HepG2 (cell line): ENCODE data around the gene AVPR2. TPM values are rescaled to one million over a fixed set of nuclear protein-coding genes. Genes with fewer than 3 reads are reported as not detected.

Experiments used
- CAMTA2 ChIP-seq: sonication (generic); formaldehyde crosslinking; IDR thresholded peaks from 2 replicates; pipeline ENCODE4 v1.4.0; 2020; ENCODE audit warnings: mild to moderate bottlenecking, missing genetic modification reagents, borderline replicate concordance
- DNMT3B ChIP-seq: conservative IDR thresholded peaks from 2 replicates; pipeline ENCODE4 v1.6.1; 2016; ENCODE audit warnings: missing biosample characterization, control low read depth
- GABPA ChIP-seq, 2 experiments: IDR thresholded peaks; 2 replicates each; pipeline ENCODE4 v1.6.1; 2011 to 2016; ENCODE audit warnings: low read depth in 2 of 2, low read length in 1 of 2, missing biosample characterization in 1 of 2, missing genetic modification characterization in 1 of 2
- HNRNPL ChIP-seq: fragments of 200-400 bp; formaldehyde crosslinking; IDR thresholded peaks from 2 replicates; pipeline ENCODE4 v1.6.1; 2017; ENCODE audit warnings: mild to moderate bottlenecking, low read depth, low read length
- JARID2 ChIP-seq: sonication (generic); formaldehyde crosslinking; IDR thresholded peaks from 2 replicates; pipeline ENCODE4 v1.8.1; 2023; ENCODE audit warnings: missing genetic modification reagents, inconsistent platforms; ENCODE audit not compliant: insufficient replicate concordance
- MAF1 ChIP-seq: sonication (generic); formaldehyde crosslinking; IDR thresholded peaks from 2 replicates; pipeline ENCODE4 v1.5.0; 2020; ENCODE audit warnings: missing genetic modification reagents, borderline replicate concordance
- MAFK ChIP-seq, 2 experiments: IDR thresholded peaks in 1 of 2; conservative IDR thresholded peaks in 1 of 2; 2 replicates each; pipeline ENCODE4 v1.6.1; 2011; ENCODE audit warnings: improper control_type of control experiment in 2 of 2, low read length in 2 of 2
- NRL ChIP-seq: sonication (generic); formaldehyde crosslinking; IDR thresholded peaks from 2 replicates; pipeline ENCODE4 v1.5.0; 2020; ENCODE audit warnings: missing genetic modification reagents, mild to moderate bottlenecking, moderate library complexity, borderline replicate concordance
- PAF1 ChIP-seq: IDR thresholded peaks from 2 replicates; pipeline ENCODE4 v1.6.1; 2016; ENCODE audit warnings: missing genetic modification reagents, missing compliant biosample characterization
- PRPF4 ChIP-seq: fragments of 200-400 bp; formaldehyde crosslinking; IDR thresholded peaks from 2 replicates; pipeline ENCODE4 v1.6.1; 2016; ENCODE audit warnings: low read length, low read depth; ENCODE audit not compliant: poor library complexity, severe bottlenecking
- TBL1XR1 ChIP-seq: fragments of 150-350 bp; IDR thresholded peaks from 2 replicates; pipeline ENCODE4 v1.6.1; 2014; ENCODE audit warnings: borderline replicate concordance, low read length; ENCODE audit not compliant: partially characterized antibody
- ZFP41 ChIP-seq: sonication (generic); formaldehyde crosslinking; IDR thresholded peaks from 2 replicates; pipeline ENCODE4 v1.4.0; 2020; ENCODE audit warnings: mild to moderate bottlenecking, missing genetic modification reagents, borderline replicate concordance
- ZFP62 ChIP-seq: sonication (generic); formaldehyde crosslinking; IDR thresholded peaks from 2 replicates; pipeline ENCODE4 v1.4.0; 2020; ENCODE audit warnings: missing genetic modification reagents
- ZNF556 ChIP-seq: sonication (generic); formaldehyde crosslinking; IDR thresholded peaks from 2 replicates; pipeline ENCODE4 v1.4.0; 2020; ENCODE audit warnings: mild to moderate bottlenecking, missing genetic modification reagents, borderline replicate concordance
- ZNF557 ChIP-seq: sonication (generic); formaldehyde crosslinking; IDR thresholded peaks from 2 replicates; pipeline ENCODE4 v1.4.0; 2020; ENCODE audit warnings: missing genetic modification reagents
- ZNF709 ChIP-seq: sonication (generic); formaldehyde crosslinking; IDR thresholded peaks from 2 replicates; pipeline ENCODE4 v1.5.0; 2020; ENCODE audit warnings: mild to moderate bottlenecking, missing genetic modification reagents
- ZNF766 ChIP-seq: sonication (generic); formaldehyde crosslinking; IDR thresholded peaks from 2 replicates; pipeline ENCODE4 v1.5.0; 2020; ENCODE audit warnings: missing genetic modification reagents, borderline replicate concordance
- polyA plus RNA-seq, 8 experiments: library from polyadenylated mRNA; depleted of rRNA in 3 of 8; stranded (reverse) in 7 of 8; unstranded in 1 of 8; fragments of >200 nt; fragmentation: Illumina TruSeq in 4 of 8; extraction: Trizol in 4 of 8; gene quantifications; 2 replicates each; pipeline versions ENCODE4 v1.2.1 to v1.2.3, GENCODE V29; 2011 to 2016; ENCODE audit warnings: low read depth in 4 of 8, missing spikeins in 1 of 8, mixed read lengths in 1 of 8; ENCODE audit not compliant: insufficient read depth in 1 of 8
- total RNA-seq, 5 experiments: library from RNA; depleted of rRNA; stranded (reverse); fragments of >200 nt; fragmentation: Illumina TruSeq; extraction: Trizol; gene quantifications; 2 replicates each; pipeline ENCODE4 v1.2.3, GENCODE V29; 2016; ENCODE audit warnings: low read depth in 1 of 5
- TF ChIP-seq, protein P1 (sequence below): sonication (generic); formaldehyde crosslinking; IDR thresholded peaks from 2 replicates; pipeline ENCODE4 v1.4.0; 2020; ENCODE audit warnings: missing genetic modification reagents
- TF ChIP-seq, protein P2 (sequence below): sonication (generic); formaldehyde crosslinking; conservative IDR thresholded peaks from 2 replicates; pipeline ENCODE4 v1.4.0; 2020; ENCODE audit warnings: missing genetic modification reagents
- TF ChIP-seq, protein P3 (sequence below): sonication (generic); formaldehyde crosslinking; IDR thresholded peaks from 2 replicates; pipeline ENCODE4 v1.5.0; 2020; ENCODE audit warnings: mild to moderate bottlenecking, missing genetic modification reagents, borderline replicate concordance
- TF ChIP-seq, protein P4 (sequence below): IDR thresholded peaks from 2 replicates; pipeline ENCODE4 v1.6.1; 2012; ENCODE audit warnings: low read length, improper control_type of control experiment

AVPR2 gene
- total and polyA plus RNA-seq, 2 of the 13 experiments (the other 11 are each of a cell fraction or from before 2014, with no cell fraction given) = not detected

DNA sequence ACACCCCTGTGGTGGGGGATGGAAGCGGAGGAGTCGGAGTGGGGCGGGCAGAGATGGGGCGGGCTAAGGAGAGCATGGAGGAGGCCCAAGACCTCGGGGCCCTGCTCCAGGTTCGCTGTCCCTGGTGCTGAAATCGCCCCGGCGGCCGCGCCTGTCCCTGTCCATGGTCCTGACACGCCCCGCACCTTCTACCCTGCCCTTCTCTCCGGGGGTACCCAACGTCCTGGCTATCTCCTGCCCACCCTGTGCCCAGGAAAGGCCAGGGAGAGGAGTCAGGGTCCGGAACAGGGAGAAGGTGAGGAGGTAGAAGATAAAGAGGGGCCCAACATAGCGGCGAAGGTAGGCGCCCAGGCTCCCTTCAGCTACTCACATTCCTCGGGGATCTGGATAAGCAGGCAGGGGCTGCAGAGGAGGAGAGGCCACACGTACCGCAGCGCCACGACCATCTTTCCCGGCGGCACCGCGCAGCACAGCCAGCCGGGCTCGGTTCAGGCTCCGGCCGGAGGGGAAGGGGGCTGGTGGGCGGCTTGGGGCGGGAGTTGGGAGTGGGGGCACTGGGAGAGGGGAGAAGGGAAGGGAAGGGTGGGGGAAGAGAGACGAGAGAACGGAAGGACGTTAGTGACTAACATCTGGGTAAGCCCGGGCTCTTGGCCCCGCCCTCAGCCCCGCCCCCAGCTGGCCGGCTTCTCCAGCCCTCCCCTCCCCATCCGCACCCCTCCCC lies 28.9 kb upstream of the AVPR2 start (continued):
- TF ChIP-seq PRPF4 (no peak), ZNF557 (CRISPR knock-in tag) (peak; percentile 100), CAMTA2 (CRISPR knock-in tag) (peak; percentile 100), ZFP41 (CRISPR knock-in tag) (peak; percentile 96), GABPA (IDR thresholded peaks at IDR 0.05; ENCODE audit: low read depth, low read length) (no peak), GABPA (CRISPR knock-in tag; IDR thresholded peaks at IDR 0.05; ENCODE audit: low read depth) (peak; percentile 67), TBL1XR1 (no peak), ZNF709 (CRISPR knock-in tag) (peak; percentile 100), NRL (CRISPR knock-in tag) (peak; percentile 99), JARID2 (CRISPR knock-in tag) (peak; percentile 100), ZNF556 (peak; percentile 86; the same call in 1 of the 2 replicates), HNRNPL (no peak), ZFP62 (CRISPR knock-in tag) (no peak), ZNF766 (CRISPR knock-in tag) (peak; percentile 100), DNMT3B (peak; percentile 100), PAF1 (peak; percentile 76; the same call in 1 of the 2 replicates), MAF1 (CRISPR knock-in tag) (peak; percentile 99), MAFK (conservative IDR thresholded peaks at IDR 0.05 in 1 of 2, IDR thresholded peaks at IDR 0.05 in 1 of 2; ENCODE audit: low read length in 2 of 2) (no peak)
- TF ChIP-seq, protein P1, sequence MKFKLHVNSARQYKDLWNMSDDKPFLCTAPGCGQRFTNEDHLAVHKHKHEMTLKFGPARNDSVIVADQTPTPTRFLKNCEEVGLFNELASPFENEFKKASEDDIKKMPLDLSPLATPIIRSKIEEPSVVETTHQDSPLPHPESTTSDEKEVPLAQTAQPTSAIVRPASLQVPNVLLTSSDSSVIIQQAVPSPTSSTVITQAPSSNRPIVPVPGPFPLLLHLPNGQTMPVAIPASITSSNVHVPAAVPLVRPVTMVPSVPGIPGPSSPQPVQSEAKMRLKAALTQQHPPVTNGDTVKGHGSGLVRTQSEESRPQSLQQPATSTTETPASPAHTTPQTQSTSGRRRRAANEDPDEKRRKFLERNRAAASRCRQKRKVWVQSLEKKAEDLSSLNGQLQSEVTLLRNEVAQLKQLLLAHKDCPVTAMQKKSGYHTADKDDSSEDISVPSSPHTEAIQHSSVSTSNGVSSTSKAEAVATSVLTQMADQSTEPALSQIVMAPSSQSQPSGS (CRISPR knock-in tag) = peak; percentile 99
- TF ChIP-seq, protein P2, sequence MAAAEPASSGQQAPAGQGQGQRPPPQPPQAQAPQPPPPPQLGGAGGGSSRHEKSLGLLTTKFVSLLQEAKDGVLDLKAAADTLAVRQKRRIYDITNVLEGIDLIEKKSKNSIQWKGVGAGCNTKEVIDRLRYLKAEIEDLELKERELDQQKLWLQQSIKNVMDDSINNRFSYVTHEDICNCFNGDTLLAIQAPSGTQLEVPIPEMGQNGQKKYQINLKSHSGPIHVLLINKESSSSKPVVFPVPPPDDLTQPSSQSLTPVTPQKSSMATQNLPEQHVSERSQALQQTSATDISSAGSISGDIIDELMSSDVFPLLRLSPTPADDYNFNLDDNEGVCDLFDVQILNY (CRISPR knock-in tag) = peak; percentile 97
- TF ChIP-seq, protein P3, sequence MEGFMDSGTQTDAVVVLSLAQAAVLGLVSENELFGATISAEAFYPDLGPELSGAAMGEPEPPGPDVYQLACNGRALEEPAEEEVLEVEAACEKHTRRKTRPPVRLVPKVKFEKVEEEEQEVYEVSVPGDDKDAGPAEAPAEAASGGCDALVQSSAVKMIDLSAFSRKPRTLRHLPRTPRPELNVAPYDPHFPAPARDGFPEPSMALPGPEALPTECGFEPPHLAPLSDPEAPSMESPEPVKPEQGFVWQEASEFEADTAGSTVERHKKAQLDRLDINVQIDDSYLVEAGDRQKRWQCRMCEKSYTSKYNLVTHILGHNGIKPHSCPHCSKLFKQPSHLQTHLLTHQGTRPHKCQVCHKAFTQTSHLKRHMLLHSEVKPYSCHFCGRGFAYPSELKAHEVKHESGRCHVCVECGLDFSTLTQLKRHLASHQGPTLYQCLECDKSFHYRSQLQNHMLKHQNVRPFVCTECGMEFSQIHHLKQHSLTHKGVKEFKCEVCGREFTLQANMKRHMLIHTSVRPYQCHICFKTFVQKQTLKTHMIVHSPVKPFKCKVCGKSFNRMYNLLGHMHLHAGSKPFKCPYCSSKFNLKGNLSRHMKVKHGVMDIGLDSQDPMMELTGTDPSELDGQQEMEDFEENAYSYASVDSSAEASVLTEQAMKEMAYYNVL = peak; percentile 97
- TF ChIP-seq, protein P4, sequence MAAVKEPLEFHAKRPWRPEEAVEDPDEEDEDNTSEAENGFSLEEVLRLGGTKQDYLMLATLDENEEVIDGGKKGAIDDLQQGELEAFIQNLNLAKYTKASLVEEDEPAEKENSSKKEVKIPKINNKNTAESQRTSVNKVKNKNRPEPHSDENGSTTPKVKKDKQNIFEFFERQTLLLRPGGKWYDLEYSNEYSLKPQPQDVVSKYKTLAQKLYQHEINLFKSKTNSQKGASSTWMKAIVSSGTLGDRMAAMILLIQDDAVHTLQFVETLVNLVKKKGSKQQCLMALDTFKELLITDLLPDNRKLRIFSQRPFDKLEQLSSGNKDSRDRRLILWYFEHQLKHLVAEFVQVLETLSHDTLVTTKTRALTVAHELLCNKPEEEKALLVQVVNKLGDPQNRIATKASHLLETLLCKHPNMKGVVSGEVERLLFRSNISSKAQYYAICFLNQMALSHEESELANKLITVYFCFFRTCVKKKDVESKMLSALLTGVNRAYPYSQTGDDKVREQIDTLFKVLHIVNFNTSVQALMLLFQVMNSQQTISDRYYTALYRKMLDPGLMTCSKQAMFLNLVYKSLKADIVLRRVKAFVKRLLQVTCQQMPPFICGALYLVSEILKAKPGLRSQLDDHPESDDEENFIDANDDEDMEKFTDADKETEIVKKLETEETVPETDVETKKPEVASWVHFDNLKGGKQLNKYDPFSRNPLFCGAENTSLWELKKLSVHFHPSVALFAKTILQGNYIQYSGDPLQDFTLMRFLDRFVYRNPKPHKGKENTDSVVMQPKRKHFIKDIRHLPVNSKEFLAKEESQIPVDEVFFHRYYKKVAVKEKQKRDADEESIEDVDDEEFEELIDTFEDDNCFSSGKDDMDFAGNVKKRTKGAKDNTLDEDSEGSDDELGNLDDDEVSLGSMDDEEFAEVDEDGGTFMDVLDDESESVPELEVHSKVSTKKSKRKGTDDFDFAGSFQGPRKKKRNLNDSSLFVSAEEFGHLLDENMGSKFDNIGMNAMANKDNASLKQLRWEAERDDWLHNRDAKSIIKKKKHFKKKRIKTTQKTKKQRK = no peak
